GM10266 (cell line): ENCODE measurements around the gene RPL31.

Source experiments
- DNase-seq: peaks from one replicate; pipeline ENCODE4 v3.0.0; 2012; ENCODE audit errors: extremely low spot score
- TF ChIP-seq, protein P1 (sequence below): IDR thresholded peaks from 2 replicates; pipeline ENCODE4 v1.5.1; 2012; ENCODE audit warnings: mild to moderate bottlenecking, low read depth; ENCODE audit not compliant: control insufficient read depth, insufficient read depth; ENCODE audit errors: missing control alignments

RPL31 gene

GRCh38 chr2:100957996-100958653, 44.0 kb upstream of the RPL31 start:
- DNase-seq = no peak
- TF ChIP-seq, protein P1, sequence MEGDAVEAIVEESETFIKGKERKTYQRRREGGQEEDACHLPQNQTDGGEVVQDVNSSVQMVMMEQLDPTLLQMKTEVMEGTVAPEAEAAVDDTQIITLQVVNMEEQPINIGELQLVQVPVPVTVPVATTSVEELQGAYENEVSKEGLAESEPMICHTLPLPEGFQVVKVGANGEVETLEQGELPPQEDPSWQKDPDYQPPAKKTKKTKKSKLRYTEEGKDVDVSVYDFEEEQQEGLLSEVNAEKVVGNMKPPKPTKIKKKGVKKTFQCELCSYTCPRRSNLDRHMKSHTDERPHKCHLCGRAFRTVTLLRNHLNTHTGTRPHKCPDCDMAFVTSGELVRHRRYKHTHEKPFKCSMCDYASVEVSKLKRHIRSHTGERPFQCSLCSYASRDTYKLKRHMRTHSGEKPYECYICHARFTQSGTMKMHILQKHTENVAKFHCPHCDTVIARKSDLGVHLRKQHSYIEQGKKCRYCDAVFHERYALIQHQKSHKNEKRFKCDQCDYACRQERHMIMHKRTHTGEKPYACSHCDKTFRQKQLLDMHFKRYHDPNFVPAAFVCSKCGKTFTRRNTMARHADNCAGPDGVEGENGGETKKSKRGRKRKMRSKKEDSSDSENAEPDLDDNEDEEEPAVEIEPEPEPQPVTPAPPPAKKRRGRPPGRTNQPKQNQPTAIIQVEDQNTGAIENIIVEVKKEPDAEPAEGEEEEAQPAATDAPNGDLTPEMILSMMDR = no peak

DNA sequence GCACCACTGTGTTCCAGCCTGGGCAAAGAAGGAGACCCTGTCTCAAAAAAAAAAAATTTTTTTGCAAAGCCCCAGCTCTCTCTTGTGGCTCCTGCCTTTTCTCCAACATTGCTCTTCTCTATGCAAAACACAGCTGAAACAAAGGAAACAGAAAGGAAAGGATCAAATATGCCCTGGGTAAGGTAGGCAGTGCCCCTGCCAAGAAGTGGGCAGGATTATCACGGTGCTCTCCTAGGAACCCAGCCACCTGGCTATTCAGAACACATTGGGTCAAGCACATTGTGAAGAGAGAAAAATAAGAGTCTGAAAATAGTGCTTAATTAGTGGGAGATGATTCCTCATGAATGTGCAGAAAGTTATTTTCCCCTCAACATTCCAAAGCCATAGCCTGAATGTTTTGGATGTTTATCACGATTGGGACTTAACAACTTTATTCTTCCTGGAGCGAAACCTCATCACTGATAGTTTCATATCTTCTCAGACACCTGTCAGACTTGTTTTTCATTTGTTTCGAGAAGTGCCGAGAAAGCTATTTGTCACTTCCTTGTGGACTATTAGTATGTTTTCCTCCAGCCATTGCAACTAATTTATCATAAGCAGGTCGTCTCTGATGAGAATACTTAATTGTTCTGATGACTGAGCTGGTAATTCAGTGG, 42.7 kb upstream of the RPL31 start:
- TF ChIP-seq, protein P1 = no peak
- no peak for DNase-seq

DNA sequence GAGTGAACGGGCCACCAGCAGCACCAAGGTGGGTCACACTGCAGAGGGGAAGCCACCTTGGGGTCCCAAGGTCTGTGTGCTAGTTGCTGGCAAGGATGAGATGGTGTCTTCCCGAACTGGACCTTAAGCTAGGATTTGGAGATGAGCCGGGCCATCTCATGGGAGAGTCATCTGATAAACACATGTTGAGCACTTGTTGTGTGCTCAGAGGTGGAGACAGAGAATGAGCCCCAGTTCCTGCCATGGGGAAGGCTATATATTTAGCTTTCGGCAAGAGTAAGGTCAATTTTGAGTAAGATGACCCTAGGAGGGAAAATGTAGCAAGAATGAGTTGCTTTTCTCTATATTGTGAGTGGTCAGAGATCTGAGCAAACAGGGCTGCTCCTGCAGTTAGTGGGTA, 41.4 kb upstream of the RPL31 start:
- TF ChIP-seq, protein P1 = no peak
- DNase-seq = no peak

- no peak for DNase-seq
- TF ChIP-seq, protein P1 = no peak
These were observed 39.6 kb upstream of the RPL31 start for GRCh38 chr2:100962366-100963025.

DNA sequence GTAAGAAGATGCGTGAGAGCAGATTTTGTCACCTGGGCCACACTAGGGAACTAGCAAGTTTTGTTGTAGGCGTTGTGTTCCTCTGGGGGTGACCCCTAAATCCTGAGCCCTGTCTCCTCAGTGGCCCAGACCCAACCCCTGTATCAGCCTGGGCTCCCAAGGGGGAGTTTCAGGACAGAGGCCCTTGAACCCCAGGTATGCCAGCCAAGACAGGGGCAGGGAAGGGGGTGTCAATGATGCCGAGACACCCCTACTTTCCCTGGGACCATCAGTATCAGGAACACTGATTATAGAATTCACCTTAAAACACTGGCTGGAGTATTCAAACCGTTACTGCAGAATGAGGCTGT, 39.1 kb upstream of the RPL31 start:
- DNase-seq = no peak
- TF ChIP-seq, protein P1 = no peak

DNA sequence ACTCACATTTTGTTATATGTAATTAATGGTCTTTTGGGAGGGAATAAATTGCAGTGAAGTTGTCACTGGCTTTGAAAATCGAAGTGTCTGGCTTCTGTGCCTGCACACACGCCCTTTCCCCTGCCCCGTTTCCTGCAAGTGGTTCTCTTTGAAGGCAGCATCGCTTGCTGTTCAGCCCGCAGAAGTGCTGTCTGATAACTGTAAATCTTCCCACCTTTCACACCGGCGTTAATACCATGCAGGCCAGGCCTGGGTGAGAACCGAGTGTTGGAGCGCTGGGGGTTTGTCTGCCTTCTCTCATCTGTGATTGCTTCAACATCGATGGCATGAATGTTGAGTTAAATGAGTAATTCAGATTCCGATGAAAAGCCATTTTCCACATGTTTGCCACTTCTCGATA, 37.9 kb upstream of the RPL31 start:
- DNase-seq = no peak
- TF ChIP-seq, protein P1 = no peak

- TF ChIP-seq, protein P1 = no peak
These were observed 37.4 kb upstream of the RPL31 start for GRCh38 chr2:100964681-100965169.

More at GRCh38 chr2:100964681-100965169, 37.4 kb upstream of the RPL31 start:
- DNase-seq = no peak
